MM.1S (cell line): ENCODE results near the gene CD209.

ENCODE experiments used
- DNase-seq: peaks from one replicate; pipeline ENCODE4 v3.0.0-alpha.2; 2015
- H2AFZ ChIP-seq: fragments of 300-600 bp; sonication (generic); 2 replicates; pipeline ENCODE4 v1.6.0; 2016; ENCODE audit warnings: antibody characterized with exemption, low read length
- H3F3A ChIP-seq: fragments of 300-600 bp; sonication (generic); 2 replicates; pipeline ENCODE4 v1.6.1; 2016; ENCODE audit warnings: mild to moderate bottlenecking, antibody characterized with exemption, low read length, moderate library complexity, mixed read lengths; ENCODE audit not compliant: insufficient read depth
- H3K27ac ChIP-seq: fragments of 300-600 bp; sonication (generic); 2 replicates; pipeline ENCODE4 v1.5.1; 2016; ENCODE audit warnings: mild to moderate bottlenecking, low read length
- H3K27me3 ChIP-seq: fragments of 300-600 bp; sonication (generic); replicated peaks from 2 replicates; pipeline ENCODE4 v1.6.0; 2016; ENCODE audit warnings: low read length; ENCODE audit not compliant: insufficient read depth
- H3K36me3 ChIP-seq: fragments of 300-600 bp; sonication (generic); replicated peaks from 2 replicates; pipeline ENCODE4 v1.6.1; 2016; ENCODE audit warnings: mild to moderate bottlenecking, low read length, mixed read lengths; ENCODE audit not compliant: insufficient read depth
- H3K4me1 ChIP-seq: fragments of 300-600 bp; sonication (generic); 2 replicates; pipeline ENCODE4 v1.6.1; 2016; ENCODE audit warnings: low read length, mixed read lengths
- H3K4me2 ChIP-seq: fragments of 300-600 bp; sonication (generic); 2 replicates; pipeline ENCODE4 v1.6.0; 2016; ENCODE audit warnings: low read depth, low read length
- H3K4me3 ChIP-seq: fragments of 300-600 bp; sonication (generic); 2 replicates; pipeline ENCODE4 v1.5.1; 2016; ENCODE audit warnings: low read length, mixed read lengths
- H3K79me2 ChIP-seq: fragments of 300-600 bp; sonication (generic); 2 replicates; pipeline ENCODE4 v1.6.1; 2016; ENCODE audit warnings: mixed run types, low read length, mixed read lengths
- H3K9ac ChIP-seq: fragments of 300-600 bp; sonication (generic); 2 replicates; pipeline ENCODE4 v1.6.1; 2016; ENCODE audit warnings: low read length, mixed read lengths
- H3K9me2 ChIP-seq: fragments of 300-600 bp; sonication (generic); replicated peaks from 2 replicates; pipeline ENCODE4 v1.6.1; 2016; ENCODE audit warnings: mild to moderate bottlenecking, low read length, mixed read lengths; ENCODE audit not compliant: insufficient read depth
- H3K9me3 ChIP-seq: fragments of 300-600 bp; sonication (generic); replicated peaks from 2 replicates; pipeline ENCODE4 v1.6.1; 2016; ENCODE audit warnings: mild to moderate bottlenecking, low read length, mixed read lengths; ENCODE audit not compliant: insufficient read depth
- H4K20me1 ChIP-seq: fragments of 300-600 bp; sonication (generic); 2 replicates; pipeline ENCODE4 v1.6.1; 2016; ENCODE audit warnings: mild to moderate bottlenecking, low read length, moderate library complexity, mixed read lengths; ENCODE audit not compliant: insufficient read depth
- EZH2 ChIP-seq: fragments of 300-600 bp; sonication (generic); optimal IDR thresholded peaks from 2 replicates; pipeline ENCODE3; 2017; ENCODE audit warnings: low read depth, mild to moderate bottlenecking, antibody characterized with exemption, low read length, mixed read lengths
- EZH2phosphoT487 ChIP-seq: fragments of 300-600 bp; sonication (generic); IDR thresholded peaks from 2 replicates; pipeline ENCODE4 v1.6.1; 2018; ENCODE audit warnings: antibody characterized with exemption, low read length
- TF ChIP-seq, protein P1 (sequence below): fragments of 300-600 bp; sonication (generic); IDR thresholded peaks from 2 replicates; pipeline ENCODE4 v1.5.1; 2016; ENCODE audit warnings: antibody characterized with exemption, low read length, mixed read lengths

Gene CD209

DNA sequence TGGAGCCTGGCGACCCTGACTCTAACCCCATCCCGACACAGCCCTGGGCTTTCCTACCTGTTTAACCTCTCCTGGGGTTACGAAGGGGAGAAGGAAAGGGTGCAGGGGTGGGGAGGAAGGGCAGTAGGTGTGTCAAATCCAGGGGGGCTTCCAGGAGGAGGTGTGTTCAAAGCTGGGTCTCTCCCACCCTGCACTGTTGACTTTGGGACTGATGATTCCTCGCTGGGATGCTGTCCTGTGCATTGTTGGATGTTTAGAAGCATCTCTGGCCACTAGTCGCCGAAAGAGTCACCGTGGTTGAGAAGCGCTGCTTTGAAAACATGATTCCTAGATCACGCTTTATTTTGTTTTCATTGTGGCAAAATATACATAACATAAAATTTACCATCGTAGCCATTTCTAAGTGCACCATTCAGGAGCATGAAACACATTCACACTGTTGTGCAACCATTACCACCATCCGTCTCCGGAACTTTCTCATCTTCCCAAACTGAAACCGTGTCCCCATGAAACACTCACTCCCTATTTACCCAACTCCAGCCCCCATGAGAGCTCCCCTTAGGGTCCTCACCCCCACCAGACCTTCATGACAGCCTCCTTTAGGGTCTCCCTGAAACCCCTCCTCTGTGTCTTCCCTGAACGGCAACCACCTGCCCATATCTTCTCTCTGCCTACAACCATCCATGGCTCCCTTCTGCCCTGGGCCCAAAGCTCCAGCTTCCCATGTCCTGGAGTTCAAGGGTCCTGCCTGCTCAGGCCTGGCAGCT, 41.0 kb downstream of the CD209 start:
- Histone ChIP-seq H3K4me3 (no peak overlapping the region), H3K36me3 (no peaks in the 10 kb centered on the region), H3F3A (no peaks in the 10 kb centered on the region), H3K9me2 (no peaks in the 10 kb centered on the region), H3K79me2 (no peaks in the 10 kb centered on the region), H3K4me1 (no peaks in the 10 kb centered on the region), H3K27ac (no peak overlapping the region), H3K9ac (no peak overlapping the region), H3K27me3 (peaks cover 89% of the 10 kb centered on the region), H3K4me2 (no peak overlapping the region), H2AFZ (no peak overlapping the region), H3K9me3 (no peaks in the 10 kb centered on the region), H4K20me1 (no peaks in the 10 kb centered on the region)
- no peak for DNase-seq
- no peak for TF ChIP-seq EZH2phosphoT487

DNA sequence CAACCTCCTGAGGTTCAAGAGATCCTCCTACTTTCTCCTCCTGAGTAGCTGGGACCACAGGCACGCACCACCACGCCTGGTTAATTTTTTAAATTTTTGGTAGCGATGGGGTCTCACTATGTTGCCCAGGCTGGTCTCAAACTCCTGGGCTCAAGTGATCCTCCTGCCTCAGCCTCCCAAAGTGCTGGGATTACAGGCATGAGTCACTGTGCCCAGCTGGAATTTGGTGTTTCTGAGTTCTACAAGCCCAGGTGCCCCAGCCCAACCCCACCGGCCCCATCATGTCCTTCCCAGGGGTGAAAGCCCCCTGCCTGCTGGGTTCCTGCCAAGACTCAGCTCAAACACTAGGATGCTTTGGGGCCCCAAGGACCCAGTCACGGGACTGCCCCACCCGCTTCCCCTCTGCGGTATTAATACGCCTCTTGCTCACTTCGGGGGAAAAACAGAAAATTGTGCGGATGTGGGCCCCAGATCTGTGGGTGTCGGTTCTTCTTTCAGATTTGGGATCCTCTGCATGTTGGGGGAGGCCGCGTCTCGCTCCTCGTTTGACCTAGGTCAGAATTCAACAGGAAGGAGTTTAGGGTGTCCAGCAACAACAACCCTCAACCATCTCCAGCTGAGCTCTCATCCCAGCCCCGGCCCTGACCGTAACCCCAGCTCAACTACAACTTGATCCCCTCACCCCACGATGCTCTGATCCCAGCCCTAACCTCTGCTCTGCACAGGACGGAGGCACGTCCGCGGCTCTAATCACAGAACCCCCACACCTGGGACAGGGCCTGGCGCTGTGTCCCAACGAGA, 41.7 kb downstream of the CD209 start:
- no peak for TF ChIP-seq EZH2
- no peak for TF ChIP-seq EZH2phosphoT487
- TF ChIP-seq, protein P1, sequence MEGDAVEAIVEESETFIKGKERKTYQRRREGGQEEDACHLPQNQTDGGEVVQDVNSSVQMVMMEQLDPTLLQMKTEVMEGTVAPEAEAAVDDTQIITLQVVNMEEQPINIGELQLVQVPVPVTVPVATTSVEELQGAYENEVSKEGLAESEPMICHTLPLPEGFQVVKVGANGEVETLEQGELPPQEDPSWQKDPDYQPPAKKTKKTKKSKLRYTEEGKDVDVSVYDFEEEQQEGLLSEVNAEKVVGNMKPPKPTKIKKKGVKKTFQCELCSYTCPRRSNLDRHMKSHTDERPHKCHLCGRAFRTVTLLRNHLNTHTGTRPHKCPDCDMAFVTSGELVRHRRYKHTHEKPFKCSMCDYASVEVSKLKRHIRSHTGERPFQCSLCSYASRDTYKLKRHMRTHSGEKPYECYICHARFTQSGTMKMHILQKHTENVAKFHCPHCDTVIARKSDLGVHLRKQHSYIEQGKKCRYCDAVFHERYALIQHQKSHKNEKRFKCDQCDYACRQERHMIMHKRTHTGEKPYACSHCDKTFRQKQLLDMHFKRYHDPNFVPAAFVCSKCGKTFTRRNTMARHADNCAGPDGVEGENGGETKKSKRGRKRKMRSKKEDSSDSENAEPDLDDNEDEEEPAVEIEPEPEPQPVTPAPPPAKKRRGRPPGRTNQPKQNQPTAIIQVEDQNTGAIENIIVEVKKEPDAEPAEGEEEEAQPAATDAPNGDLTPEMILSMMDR: no peak
- H4K20me1 ChIP-seq: no peaks in the 10 kb centered on the region

DNA sequence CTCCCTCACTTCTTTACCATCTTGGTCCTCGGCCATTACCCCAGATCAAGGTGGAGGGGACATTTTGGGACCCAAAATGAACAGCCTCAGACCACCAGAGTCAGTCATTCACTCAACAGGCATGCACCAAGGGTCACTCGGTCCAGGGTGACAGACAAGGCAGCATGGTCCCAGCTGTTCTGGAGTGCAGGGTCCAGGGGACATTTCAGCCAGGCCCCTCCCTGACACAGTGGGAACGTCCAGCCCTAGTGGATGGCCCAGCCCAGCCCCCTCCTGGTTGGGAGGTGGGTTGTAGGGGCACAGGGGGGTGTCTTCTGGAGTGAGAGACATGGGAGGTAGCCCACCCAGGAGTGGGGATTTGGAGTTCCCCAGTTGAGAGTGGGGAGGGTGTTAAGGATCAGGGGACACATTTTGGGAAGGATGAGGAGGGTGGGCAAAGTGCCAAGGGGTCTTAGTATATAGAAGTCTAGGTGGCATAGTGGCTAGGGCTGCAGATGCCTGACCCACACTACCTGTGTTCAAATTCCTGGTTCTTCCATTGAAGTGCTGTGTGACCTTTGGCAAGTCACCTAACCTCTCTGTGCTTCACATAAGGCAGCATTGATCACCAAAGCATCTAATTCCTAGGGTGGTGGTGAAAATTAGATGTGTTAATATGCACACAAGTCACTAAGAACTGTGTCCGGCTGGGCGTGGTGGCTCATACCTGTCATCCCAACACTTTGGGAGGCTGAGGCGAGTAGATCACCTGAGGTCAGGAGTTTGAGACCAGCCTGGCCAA, 42.9 kb downstream of the CD209 start:
- no peak for DNase-seq
- Histone ChIP-seq H3K9me3 (no peaks in the 10 kb centered on the region), H3K79me2 (no peaks in the 10 kb centered on the region), H3K9ac (no peak overlapping the region), H3K4me2 (no peak overlapping the region), H2AFZ (no peak overlapping the region), H3K36me3 (no peaks in the 10 kb centered on the region), H3K4me3 (no peak overlapping the region), H3K27me3 (peaks cover 84% of the 10 kb centered on the region), H4K20me1 (no peaks in the 10 kb centered on the region), H3K4me1 (no peaks in the 10 kb centered on the region), H3K27ac (no peak overlapping the region), H3F3A (no peaks in the 10 kb centered on the region), H3K9me2 (no peaks in the 10 kb centered on the region)
- TF ChIP-seq, protein P1: no peak
- TF ChIP-seq EZH2phosphoT487 (no peak), EZH2 (no peak)

More for the DNA sequence above, 41.7 kb downstream of the CD209 start:
- Histone ChIP-seq H3K4me3 (no peak overlapping the region), H3K9me3 (no peaks in the 10 kb centered on the region), H3K9ac (no peak overlapping the region), H3K36me3 (no peaks in the 10 kb centered on the region), H3K79me2 (no peaks in the 10 kb centered on the region), H3K4me1 (no peaks in the 10 kb centered on the region), H3K27ac (no peak overlapping the region), H2AFZ (no peak overlapping the region), H3K4me2 (no peak overlapping the region; the same call in 1 of the 2 replicates), H3F3A (no peaks in the 10 kb centered on the region), H3K27me3 (peaks cover 85% of the 10 kb centered on the region), H3K9me2 (no peaks in the 10 kb centered on the region)
- no peak for DNase-seq
